Activated CD4-positive, alpha-beta T cell treated with anti-CD3 and anti-CD28 coated beads for 48 hours (primary cell): ENCODE results near the gene ABI3.
"Not testable (repeated sequence)": the region's sequence is repeated elsewhere in the genome, so short reads cannot be mapped to it uniquely, and the experiment has no call there.

Source experiments
- DNase-seq: peaks from one replicate; pipeline ENCODE4 v3.0.0-alpha.2; 2020

The ABI3 gene

GRCh38 chr17:49258394-49258793 lies 47.9 kb downstream of the ABI3 start:
- no peak for DNase-seq

- DNase-seq = no peak
Observed at GRCh38 chr17:49259663-49260010, 49.1 kb downstream of the ABI3 start.

GRCh38 chr17:49260011-49260816 lies 49.7 kb downstream of the ABI3 start:
- DNase-seq = peak; percentile 60

GRCh38 chr17:49260817-49261291 lies 50.3 kb downstream of the ABI3 start:
- DNase-seq = no peak

- DNase-seq = not testable (repeated sequence)
Observed at GRCh38 chr17:49261540-49261939, 51.0 kb downstream of the ABI3 start.

GRCh38 chr17:49266233-49266632 lies 55.7 kb downstream of the ABI3 start:
- no peak for DNase-seq

- DNase-seq = no peak
Observed at GRCh38 chr17:49267912-49268311, 57.4 kb downstream of the ABI3 start.

- no peak for DNase-seq
Observed at GRCh38 chr17:49269356-49269755, 58.8 kb downstream of the ABI3 start.
